Measurements from ENCODE around the gene CDH26. TPM values are rescaled to one million over a fixed set of nuclear protein-coding genes. Genes with fewer than 3 reads are reported as not detected.

CDH26 gene
- total RNA-seq, 1 experiment from 2014 or later = 1.2 TPM

DNA sequence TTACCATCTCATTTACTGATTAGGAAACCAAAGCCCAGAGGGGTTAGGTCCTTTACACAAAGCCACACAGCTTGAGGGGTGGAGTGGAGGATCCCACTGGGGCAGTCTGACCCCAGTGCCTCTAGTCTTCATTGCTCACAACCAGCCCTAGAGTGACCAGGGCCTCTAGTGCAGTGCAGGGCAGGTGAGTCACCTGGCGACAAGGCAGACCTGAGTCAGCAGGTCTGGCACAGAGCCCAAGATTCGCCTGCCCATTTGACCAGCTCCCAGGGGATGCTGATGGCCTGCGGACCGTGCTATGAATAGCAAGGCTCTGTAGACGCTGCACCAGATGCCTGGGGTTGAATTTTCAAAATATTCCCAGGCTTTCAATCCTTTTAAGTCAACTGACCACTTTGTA is 29.9 kb downstream of the CDH26 start:
- peak in 1 of 2 experiments; percentile 49 for DNase-seq
- intact Hi-C loops (cut with micrococcal nuclease; ENCODE audit: unreplicated experiment) = loop anchor here (5.0 kb wide), 1 partner anchor 41 kb away; no protein-coding TSS in a partner anchor
- Mint-ChIP-seq H3K36me3 (ENCODE audit: insufficient read depth, unreplicated experiment) (no peaks in the 10 kb centered on the region), H3K9me3 (ENCODE audit: unreplicated experiment) (peaks cover 9% of the 10 kb centered on the region), H3K27ac (ENCODE audit: unreplicated experiment) (no peak overlapping the region), H3K4me1 (ENCODE audit: low read depth, unreplicated experiment) (peaks cover 6% of the 10 kb centered on the region), H3K4me3 (ENCODE audit: unreplicated experiment) (no peak overlapping the region), H3K27me3 (ENCODE audit: insufficient read depth, unreplicated experiment) (no peaks in the 10 kb centered on the region)
- H3K4me1 ChIP-seq = peaks cover 5% of the 10 kb centered on the region; the same call in 1 of the 2 replicates
- TF ChIP-seq, protein P1, sequence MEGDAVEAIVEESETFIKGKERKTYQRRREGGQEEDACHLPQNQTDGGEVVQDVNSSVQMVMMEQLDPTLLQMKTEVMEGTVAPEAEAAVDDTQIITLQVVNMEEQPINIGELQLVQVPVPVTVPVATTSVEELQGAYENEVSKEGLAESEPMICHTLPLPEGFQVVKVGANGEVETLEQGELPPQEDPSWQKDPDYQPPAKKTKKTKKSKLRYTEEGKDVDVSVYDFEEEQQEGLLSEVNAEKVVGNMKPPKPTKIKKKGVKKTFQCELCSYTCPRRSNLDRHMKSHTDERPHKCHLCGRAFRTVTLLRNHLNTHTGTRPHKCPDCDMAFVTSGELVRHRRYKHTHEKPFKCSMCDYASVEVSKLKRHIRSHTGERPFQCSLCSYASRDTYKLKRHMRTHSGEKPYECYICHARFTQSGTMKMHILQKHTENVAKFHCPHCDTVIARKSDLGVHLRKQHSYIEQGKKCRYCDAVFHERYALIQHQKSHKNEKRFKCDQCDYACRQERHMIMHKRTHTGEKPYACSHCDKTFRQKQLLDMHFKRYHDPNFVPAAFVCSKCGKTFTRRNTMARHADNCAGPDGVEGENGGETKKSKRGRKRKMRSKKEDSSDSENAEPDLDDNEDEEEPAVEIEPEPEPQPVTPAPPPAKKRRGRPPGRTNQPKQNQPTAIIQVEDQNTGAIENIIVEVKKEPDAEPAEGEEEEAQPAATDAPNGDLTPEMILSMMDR (IDR thresholded peaks at IDR 0.05; ENCODE audit: insufficient read depth in 1 of 2, low read depth in 1 of 2, low read length in 1 of 2, severe bottlenecking in 1 of 2, unreplicated experiment in 1 of 2) = no peak
- BruUV-seq (replicated peaks) = no TSS peak
- CTCF ChIA-PET = interaction anchor here (0.6 to 2.0 kb wide), 4 partner anchors 22 to 197 kb away, joined by 4 to 9 read pairs (median 6); no protein-coding TSS in a partner anchor
- no peaks in the 10 kb centered on the region for H3K27me3 ChIP-seq (replicated peaks; ENCODE audit: control insufficient read depth, insufficient read depth, low read length)
- H3K36me3 ChIP-seq (ENCODE audit: control insufficient read depth, insufficient read depth, low read length) = no peaks in the 10 kb centered on the region
- H3K9me3 ChIP-seq = no peaks in the 10 kb centered on the region
- H3K4me3 ChIP-seq (ENCODE audit: low read depth, low read length) = no peak overlapping the region
- POLR2A ChIA-PET = no interaction called here

DNA sequence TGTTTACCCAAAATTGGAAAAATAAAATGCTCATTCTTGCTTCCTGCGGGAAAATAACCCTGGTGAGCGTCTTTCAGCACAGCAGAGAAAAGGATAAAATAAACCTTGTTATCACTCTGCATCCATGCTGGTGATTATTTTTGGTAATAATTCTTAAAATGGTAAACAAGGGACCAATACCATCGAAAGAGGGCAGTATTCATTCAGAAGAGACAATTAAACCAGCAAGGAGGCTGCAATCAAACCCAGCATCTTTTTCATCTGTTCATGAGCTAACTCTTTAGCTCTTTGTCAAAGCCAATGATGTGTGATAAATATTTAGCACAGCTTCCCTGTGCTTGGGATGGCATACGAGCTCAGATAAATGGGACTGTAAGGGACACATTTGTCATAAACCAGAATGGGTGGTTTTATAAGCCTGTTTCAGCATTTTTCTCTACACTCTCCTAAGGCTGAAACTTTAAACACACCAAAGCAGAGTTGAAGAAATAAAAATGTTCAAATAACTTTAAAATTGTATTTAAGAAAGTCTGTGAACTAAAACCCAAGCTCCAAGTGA is 34.4 kb downstream of the CDH26 start:
- CTCF ChIA-PET = interaction anchor here (0.7 to 2.2 kb wide), 6 partner anchors 52 to 218 kb away, joined by 3 to 48 read pairs (median 5); partner anchors contain the start of genes FAM217B and PPP1R3D
- Histone ChIP-seq H3K36me3 (ENCODE audit: control insufficient read depth, insufficient read depth, low read length) (no peaks in the 10 kb centered on the region), H3K9me3 (no peaks in the 10 kb centered on the region), H3K27me3 (replicated peaks; ENCODE audit: control insufficient read depth, insufficient read depth, low read length) (no peaks in the 10 kb centered on the region), H3K4me1 (peaks cover 5% of the 10 kb centered on the region; the same call in 1 of the 2 replicates), H3K4me3 (ENCODE audit: low read depth, low read length) (no peak overlapping the region)
- Mint-ChIP-seq H3K27ac (ENCODE audit: unreplicated experiment) (no peak overlapping the region), H3K4me1 (ENCODE audit: low read depth, unreplicated experiment) (no peaks in the 10 kb centered on the region), H3K27me3 (ENCODE audit: insufficient read depth, unreplicated experiment) (no peaks in the 10 kb centered on the region), H3K4me3 (ENCODE audit: unreplicated experiment) (no peak overlapping the region), H3K9me3 (ENCODE audit: unreplicated experiment) (peaks cover 9% of the 10 kb centered on the region), H3K36me3 (ENCODE audit: insufficient read depth, unreplicated experiment) (no peaks in the 10 kb centered on the region)
- intact Hi-C loops (cut with micrococcal nuclease; ENCODE audit: unreplicated experiment) = loop anchor here (1.0 kb wide), 1 partner anchor 58 kb away; no protein-coding TSS in a partner anchor
- POLR2A ChIA-PET = no interaction called here
- BruUV-seq (replicated peaks) = no TSS peak
- DNase-seq = no peak
- TF ChIP-seq, protein P1 (IDR thresholded peaks at IDR 0.05; ENCODE audit: insufficient read depth in 1 of 2, low read depth in 1 of 2, low read length in 1 of 2, severe bottlenecking in 1 of 2, unreplicated experiment in 1 of 2) = peak; percentile 1 to 35

DNA sequence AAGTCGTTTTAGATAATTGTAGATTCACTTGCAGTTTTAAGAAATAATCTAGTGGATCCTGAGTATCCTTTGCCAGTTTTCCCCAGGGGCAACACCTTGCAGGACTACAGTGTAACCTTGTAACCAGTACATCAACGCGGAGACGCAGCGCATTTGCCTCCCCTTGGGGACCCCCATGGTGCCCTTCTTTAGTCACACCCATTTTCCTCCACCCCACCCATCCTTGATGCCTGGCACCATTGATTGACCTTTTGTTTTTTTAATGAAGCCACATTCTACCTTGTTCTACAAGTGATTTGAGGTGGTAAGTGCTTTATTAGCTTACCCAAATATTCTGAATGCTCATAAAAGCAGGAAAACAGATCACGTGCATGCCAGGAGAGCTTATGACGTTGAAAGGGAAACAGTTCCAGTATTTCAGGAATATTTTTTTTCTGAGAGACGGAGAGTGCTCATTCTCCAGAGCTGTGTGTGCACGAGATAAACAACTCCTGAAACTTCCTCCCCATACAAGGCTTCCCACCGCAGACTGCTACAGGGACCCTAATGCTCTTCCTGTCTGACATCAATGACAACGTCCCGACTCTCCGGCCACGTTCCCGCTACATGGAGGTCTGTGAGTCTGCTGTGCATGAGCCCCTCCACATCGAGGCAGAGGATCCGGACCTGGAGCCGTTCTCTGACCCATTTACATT is 35.7 kb downstream of the CDH26 start:
- Mint-ChIP-seq H3K27ac (ENCODE audit: unreplicated experiment) (no peak overlapping the region), H3K9me3 (ENCODE audit: unreplicated experiment) (peaks cover 9% of the 10 kb centered on the region), H3K4me1 (ENCODE audit: low read depth, unreplicated experiment) (no peaks in the 10 kb centered on the region), H3K36me3 (ENCODE audit: insufficient read depth, unreplicated experiment) (no peaks in the 10 kb centered on the region), H3K4me3 (ENCODE audit: unreplicated experiment) (no peak overlapping the region), H3K27me3 (ENCODE audit: insufficient read depth, unreplicated experiment) (no peaks in the 10 kb centered on the region)
- no TSS peak for BruUV-seq (replicated peaks)
- ChIA-PET POLR2A (no interaction called here), CTCF (interaction anchor here (1.9 to 2.2 kb wide), 2 partner anchors 54 to 56 kb away, joined by 6 to 48 read pairs; partner anchors contain the start of genes FAM217B and PPP1R3D)
- Histone ChIP-seq H3K4me1 (peaks cover 5% of the 10 kb centered on the region; the same call in 1 of the 2 replicates), H3K36me3 (ENCODE audit: control insufficient read depth, insufficient read depth, low read length) (no peaks in the 10 kb centered on the region), H3K9me3 (no peaks in the 10 kb centered on the region), H3K4me3 (ENCODE audit: low read depth, low read length) (no peak overlapping the region), H3K27me3 (replicated peaks; ENCODE audit: control insufficient read depth, insufficient read depth, low read length) (no peaks in the 10 kb centered on the region)
- intact Hi-C loops (cut with micrococcal nuclease; ENCODE audit: unreplicated experiment) = no loop called here
- TF ChIP-seq, protein P1 (IDR thresholded peaks at IDR 0.05; ENCODE audit: insufficient read depth in 1 of 2, low read depth in 1 of 2, low read length in 1 of 2, severe bottlenecking in 1 of 2, unreplicated experiment in 1 of 2) = no peak
- no peak for DNase-seq

Data from Caco-2 (cell line).